ENCODE results near the gene MMP15.

GRCh38 chr16:57995721-57996405 is 29.7 kb upstream of the MMP15 start:
- TF ChIP-seq CTCF (IDR thresholded peaks at IDR 0.05) (no peak), EP300 (IDR thresholded peaks at IDR 0.05; ENCODE audit: low read depth) (no peak)

Data from transverse colon (tissue), 3 donors.